SJSA1 (cell line): Measurements from ENCODE around the gene RPUSD4. TPM values are rescaled to one million over a fixed set of nuclear protein-coding genes. Genes with fewer than 3 reads are reported as not detected.

Source experiments
- DNase-seq, 2 experiments: peaks; one replicate each; pipeline ENCODE4 v3.0.0-alpha.2; 2015 to 2020; ENCODE audit warnings: low spot score in 2 of 2, low read depth in 1 of 2
- H3K27ac ChIP-seq: fragments of 250-450 bp; sonication (Bioruptor Pico); 2 replicates; pipeline ENCODE4 v1.5.1; 2020; ENCODE audit warnings: mild to moderate bottlenecking, moderate library complexity
- H3K27me3 ChIP-seq: fragments of 250-450 bp; sonication (Bioruptor Pico); replicated peaks from 2 replicates; pipeline ENCODE4 v1.5.1; 2020; ENCODE audit warnings: mild to moderate bottlenecking, moderate library complexity
- H3K36me3 ChIP-seq: fragments of 250-450 bp; sonication (Bioruptor Pico); 2 replicates; pipeline ENCODE4 v1.5.1; 2020; ENCODE audit warnings: mild to moderate bottlenecking
- H3K4me1 ChIP-seq: fragments of 250-450 bp; sonication (Bioruptor Pico); replicated peaks from 2 replicates; pipeline ENCODE4 v1.6.1; 2021; ENCODE audit warnings: mild to moderate bottlenecking
- H3K4me3 ChIP-seq: fragments of 250-450 bp; sonication (Bioruptor Pico); 2 replicates; pipeline ENCODE4 v1.5.1; 2020; ENCODE audit warnings: mild to moderate bottlenecking
- H3K9me3 ChIP-seq: fragments of 250-450 bp; sonication (Bioruptor Pico); replicated peaks from 2 replicates; pipeline ENCODE4 v1.5.1; 2020; ENCODE audit warnings: mild to moderate bottlenecking
- total RNA-seq: library from RNA; depleted of rRNA; stranded (reverse); fragments of >200 nt; shearing (Covaris generic); gene quantifications from 2 replicates; pipeline ENCODE4 v1.2.3, GENCODE V29; 2014

RPUSD4 gene
- total RNA-seq, 1 experiment from 2014 or later: 17.5 TPM

DNA sequence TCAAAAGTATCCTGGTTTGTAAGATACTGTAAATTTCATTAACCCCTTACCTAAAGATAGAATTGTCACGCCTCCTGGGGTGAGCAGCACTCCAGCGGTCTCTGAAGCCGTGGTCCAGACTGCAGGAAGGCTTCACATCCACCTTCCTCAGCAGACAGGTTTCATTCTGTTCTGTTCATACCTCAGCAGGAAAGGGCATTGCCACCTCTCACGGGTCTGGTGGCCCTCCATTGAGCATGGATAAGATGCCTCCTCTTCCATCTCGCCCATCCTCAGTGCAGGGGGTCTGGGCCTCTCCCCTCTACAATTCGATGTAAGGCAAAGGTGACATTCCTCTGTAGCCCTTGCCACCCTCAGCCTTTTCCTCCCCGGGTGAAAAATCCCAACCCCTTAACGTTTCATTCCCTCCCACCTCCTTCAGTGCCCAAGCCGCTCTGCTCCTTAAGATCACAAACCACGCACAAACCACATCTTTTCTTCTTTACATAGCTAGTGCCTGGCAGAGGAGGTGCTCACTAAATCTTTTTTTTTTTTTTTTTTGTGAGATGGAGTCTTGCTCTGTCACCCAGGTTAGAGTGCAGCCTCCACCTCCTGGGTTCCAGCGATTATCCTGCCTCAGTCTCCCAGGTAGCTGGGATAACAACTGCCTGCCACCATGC lies 28.5 kb downstream of the RPUSD4 start:
- H3K4me1 ChIP-seq: no peaks in the 10 kb centered on the region
- DNase-seq: no peak
- H3K36me3 ChIP-seq: no peaks in the 10 kb centered on the region
- no peak overlapping the region for H3K4me3 ChIP-seq
- H3K9me3 ChIP-seq: no peaks in the 10 kb centered on the region
- H3K27me3 ChIP-seq: no peaks in the 10 kb centered on the region
- no peak overlapping the region for H3K27ac ChIP-seq

DNA sequence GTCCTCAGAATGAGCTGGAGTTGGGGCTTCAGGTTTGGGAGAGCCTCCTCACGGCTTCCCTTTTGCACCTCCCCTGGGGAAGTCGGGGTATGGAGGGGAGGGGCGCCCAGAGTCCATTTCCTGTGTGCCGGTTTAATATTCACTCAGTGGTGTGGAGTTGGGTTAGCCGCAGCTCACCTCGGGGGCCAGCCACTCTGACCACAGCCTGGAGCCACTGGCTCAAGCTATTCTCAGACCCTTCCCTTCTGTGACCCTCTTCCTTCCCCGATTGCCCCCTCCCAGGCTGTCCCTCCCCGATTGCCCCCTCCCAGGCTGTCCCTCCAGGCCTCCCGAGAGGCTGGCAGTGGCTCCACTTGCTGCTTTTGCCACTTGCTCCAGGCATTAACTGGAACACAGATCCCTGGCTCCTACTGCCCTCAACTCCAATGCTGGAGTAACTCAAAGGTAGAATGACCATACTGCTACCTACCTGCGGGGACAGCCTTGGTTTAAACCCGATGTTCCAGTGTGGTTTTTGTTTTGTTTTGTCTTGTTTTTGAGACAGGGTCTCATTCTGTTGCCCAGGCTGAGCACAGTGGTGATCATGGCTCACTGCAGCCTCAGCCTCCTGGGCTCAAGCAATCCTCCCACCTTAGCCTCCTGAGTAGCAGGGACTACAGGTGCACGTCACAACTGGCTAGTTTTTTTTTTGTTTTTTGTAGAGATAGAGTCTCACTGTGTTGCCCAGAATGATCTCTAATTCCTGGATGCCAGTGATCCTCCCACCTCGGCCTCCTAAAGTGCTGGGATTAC lies 29.3 kb downstream of the RPUSD4 start:
- H3K36me3 ChIP-seq: no peaks in the 10 kb centered on the region
- H3K4me3 ChIP-seq: no peak overlapping the region
- DNase-seq: no peak
- H3K4me1 ChIP-seq: no peaks in the 10 kb centered on the region
- no peaks in the 10 kb centered on the region for H3K9me3 ChIP-seq
- no peaks in the 10 kb centered on the region for H3K27me3 ChIP-seq
- no peak overlapping the region for H3K27ac ChIP-seq

DNA sequence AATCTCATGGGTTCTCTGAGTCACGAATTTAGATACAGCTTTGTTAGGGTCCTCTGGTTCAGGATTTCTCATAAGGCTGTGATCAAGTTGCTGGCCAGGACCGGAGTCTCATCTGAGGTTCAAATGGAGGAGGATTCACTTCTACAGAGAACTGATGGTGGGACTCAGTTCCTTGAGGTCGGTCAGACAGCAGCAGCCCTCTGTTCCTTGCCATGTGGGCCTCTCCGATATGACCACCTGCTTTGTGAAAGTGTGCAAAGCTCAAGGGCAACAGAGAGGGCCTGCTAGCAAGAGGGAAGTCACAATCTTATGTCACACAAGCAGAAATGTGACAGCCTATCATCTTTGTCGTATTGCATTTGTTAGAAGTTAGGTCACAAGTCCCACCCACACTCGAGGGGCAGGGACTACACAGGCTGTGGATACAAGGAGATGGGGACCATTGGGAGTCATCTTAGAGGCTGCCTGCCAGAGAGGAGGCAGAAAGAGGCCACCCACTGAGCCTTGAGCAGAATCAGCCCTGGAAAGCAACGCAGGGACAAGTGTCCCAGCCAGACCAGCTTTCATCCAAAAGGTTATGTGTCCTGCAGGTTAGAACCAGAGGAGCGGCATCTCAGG lies 34.5 kb downstream of the RPUSD4 start:
- Histone ChIP-seq H3K4me3 (no peak overlapping the region), H3K27ac (no peak overlapping the region), H3K4me1 (no peaks in the 10 kb centered on the region), H3K27me3 (no peaks in the 10 kb centered on the region; the same call in 1 of the 2 replicates), H3K9me3 (no peaks in the 10 kb centered on the region), H3K36me3 (no peaks in the 10 kb centered on the region)
- no peak for DNase-seq

DNA sequence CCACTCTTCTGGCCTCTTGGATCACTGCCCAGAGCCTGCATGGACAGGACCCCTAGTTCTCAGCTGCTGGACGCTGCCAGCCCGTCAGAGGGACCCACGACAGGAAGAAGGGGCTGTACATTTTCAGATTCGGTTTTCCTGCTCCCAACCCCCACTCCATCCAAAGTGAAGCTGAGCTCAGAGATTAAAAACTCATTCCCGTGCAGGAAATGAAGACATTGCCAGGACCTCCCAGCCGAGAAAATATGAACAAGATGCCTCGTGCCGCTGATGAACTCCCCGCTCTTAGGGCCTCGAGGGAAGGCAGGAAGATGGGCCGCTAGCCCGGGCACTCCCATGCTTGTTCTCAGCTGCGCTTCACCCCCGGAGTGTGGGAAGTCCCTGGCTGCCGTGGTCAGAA lies 36.1 kb downstream of the RPUSD4 start:
- Histone ChIP-seq H3K4me1 (no peaks in the 10 kb centered on the region), H3K36me3 (no peaks in the 10 kb centered on the region), H3K27ac (no peak overlapping the region), H3K9me3 (no peaks in the 10 kb centered on the region), H3K4me3 (no peak overlapping the region), H3K27me3 (no peaks in the 10 kb centered on the region; the same call in 1 of the 2 replicates)
- no peak for DNase-seq

DNA sequence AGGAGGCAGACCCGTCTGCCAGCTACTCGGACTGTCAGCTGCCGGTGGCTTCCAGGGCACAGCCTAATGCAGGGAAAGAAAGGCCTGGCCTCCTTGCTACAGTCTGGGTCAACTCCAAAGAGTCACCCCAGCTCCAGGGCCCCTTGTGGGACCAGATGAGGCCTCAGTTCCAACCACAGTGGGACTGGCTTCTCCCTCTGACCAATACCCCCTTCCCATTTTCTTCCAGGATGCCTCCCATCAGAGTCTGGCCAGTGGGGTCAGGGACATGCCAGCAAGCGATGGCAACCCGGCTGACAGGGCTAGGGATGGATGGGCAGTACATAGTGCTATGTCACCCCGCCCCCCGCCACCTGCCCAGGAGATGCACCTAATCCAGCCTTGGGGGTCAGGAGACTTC lies 36.6 kb downstream of the RPUSD4 start:
- Histone ChIP-seq H3K4me3 (no peak overlapping the region), H3K27ac (no peak overlapping the region), H3K36me3 (no peaks in the 10 kb centered on the region), H3K4me1 (no peaks in the 10 kb centered on the region), H3K27me3 (no peaks in the 10 kb centered on the region; the same call in 1 of the 2 replicates), H3K9me3 (no peaks in the 10 kb centered on the region)
- no peak for DNase-seq

DNA sequence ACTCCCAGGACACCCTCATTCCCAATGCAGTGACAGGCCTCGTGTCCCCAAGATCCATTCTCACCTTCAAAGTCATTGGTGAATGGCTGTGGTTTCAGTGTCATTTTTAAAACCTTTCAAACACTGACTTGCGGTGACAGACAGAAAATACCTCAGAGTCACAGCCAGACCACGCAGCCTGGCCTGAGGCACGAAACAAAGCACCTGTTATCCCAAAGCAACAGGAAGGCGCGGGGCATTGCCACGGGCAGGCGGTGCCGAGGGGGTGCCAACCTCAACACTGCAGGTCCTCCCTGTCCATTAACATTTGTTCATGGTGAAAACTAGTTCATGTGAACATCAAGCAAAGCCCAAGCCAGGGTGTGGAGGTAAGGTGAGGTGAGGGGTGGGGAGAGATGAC lies 38.2 kb downstream of the RPUSD4 start:
- H3K9me3 ChIP-seq: no peaks in the 10 kb centered on the region
- H3K36me3 ChIP-seq: no peaks in the 10 kb centered on the region
- H3K4me1 ChIP-seq: no peaks in the 10 kb centered on the region
- no peak overlapping the region for H3K4me3 ChIP-seq
- no peaks in the 10 kb centered on the region; the same call in 1 of the 2 replicates for H3K27me3 ChIP-seq
- DNase-seq: no peak
- H3K27ac ChIP-seq: no peak overlapping the region

DNA sequence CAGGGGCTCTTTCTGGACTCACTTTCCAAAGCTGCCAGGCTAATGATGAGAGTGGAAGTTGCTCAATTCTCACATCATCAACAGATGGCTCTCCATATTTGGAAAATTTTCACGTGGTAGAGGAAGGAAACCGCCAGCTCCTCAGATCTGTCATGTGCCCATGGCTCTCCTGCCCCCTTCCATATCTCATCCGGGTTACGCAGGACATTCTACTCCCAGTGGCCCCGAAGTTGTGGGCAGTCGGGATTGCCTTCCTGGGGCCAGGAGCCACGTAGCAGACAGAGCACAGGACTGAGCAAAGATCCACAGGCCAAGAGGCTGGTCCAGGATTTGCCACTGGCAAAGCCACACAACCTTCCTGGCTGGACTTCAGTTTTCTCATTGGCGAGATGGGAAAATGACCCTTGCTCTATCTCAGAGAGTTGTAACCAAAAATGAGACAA lies 38.8 kb downstream of the RPUSD4 start:
- no peak overlapping the region for H3K27ac ChIP-seq
- no peaks in the 10 kb centered on the region for H3K36me3 ChIP-seq
- DNase-seq: no peak
- no peaks in the 10 kb centered on the region for H3K4me1 ChIP-seq
- no peak overlapping the region for H3K4me3 ChIP-seq
- no peaks in the 10 kb centered on the region; the same call in 1 of the 2 replicates for H3K27me3 ChIP-seq
- no peaks in the 10 kb centered on the region for H3K9me3 ChIP-seq

DNA sequence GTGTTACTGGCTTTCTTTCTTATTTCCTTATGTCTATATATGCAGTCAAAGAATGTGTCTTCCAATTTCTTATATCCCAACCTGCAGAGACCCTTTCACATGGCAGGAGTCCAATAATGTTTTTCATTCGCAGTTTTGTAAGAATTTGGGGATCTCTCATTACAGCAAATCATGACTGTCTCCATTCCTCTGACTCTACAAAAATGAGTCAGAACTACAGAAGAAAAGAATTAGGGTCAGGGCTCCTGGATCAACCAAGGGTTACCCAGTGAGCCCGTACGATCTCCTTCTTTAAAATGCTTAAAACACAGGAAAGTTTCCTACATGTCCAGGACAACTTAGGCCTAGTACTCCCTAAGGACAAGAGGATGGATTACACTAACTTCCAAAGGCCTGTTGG lies 42.2 kb downstream of the RPUSD4 start:
- H3K27me3 ChIP-seq: no peaks in the 10 kb centered on the region; the same call in 1 of the 2 replicates

DNA sequence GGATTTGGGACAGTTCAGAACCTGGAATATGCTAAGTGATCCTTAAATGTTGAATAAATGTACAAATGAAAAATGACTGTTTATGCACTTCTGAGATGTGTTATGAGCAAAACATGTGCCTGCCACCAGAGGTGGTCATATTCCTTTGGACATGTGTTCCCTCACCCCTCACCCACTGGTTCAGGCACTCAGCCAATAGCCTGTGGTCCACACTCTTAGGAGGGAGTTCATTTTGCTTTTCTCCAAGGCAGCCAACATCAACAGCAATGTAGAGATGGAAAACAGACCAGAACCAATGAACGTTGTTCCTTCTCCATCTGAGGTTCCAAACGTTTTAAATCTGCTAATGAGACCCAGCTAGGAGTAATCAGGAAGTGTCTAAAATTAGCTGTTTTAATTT lies 44.0 kb downstream of the RPUSD4 start:
- no peaks in the 10 kb centered on the region for H3K36me3 ChIP-seq
- H3K4me3 ChIP-seq: no peak overlapping the region
- H3K27ac ChIP-seq: no peak overlapping the region
- no peaks in the 10 kb centered on the region for H3K4me1 ChIP-seq
- no peak for DNase-seq
- no peaks in the 10 kb centered on the region for H3K9me3 ChIP-seq
- H3K27me3 ChIP-seq: no peaks in the 10 kb centered on the region; the same call in 1 of the 2 replicates

More for the DNA sequence above, 42.2 kb downstream of the RPUSD4 start:
- DNase-seq: no peak
- H3K27ac ChIP-seq: no peak overlapping the region
- H3K36me3 ChIP-seq: no peaks in the 10 kb centered on the region
- no peaks in the 10 kb centered on the region for H3K9me3 ChIP-seq
- H3K4me3 ChIP-seq: no peak overlapping the region
- H3K4me1 ChIP-seq: no peaks in the 10 kb centered on the region

DNA sequence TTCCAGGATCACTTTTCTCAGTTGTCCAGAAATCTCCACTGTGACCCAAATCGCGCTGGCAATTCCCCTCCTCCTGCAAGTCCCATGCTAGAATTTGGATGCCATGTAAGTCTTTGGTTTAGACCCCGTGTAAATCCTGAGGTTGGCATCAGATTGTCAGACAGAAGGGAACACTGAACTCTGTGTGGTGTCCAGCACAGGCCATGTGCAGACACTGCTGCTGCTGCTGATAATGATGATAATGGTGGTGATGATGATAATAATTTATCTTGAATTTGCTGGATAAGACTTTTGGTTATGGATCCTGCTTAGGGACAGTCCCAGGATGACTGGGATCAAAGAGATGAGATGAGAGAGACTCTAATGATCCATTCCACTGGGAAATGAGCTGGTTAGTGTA lies 45.0 kb downstream of the RPUSD4 start:
- Histone ChIP-seq H3K9me3 (no peaks in the 10 kb centered on the region), H3K27ac (no peak overlapping the region), H3K27me3 (no peaks in the 10 kb centered on the region), H3K4me3 (no peak overlapping the region), H3K4me1 (no peaks in the 10 kb centered on the region), H3K36me3 (no peaks in the 10 kb centered on the region)
- DNase-seq: no peak

DNA sequence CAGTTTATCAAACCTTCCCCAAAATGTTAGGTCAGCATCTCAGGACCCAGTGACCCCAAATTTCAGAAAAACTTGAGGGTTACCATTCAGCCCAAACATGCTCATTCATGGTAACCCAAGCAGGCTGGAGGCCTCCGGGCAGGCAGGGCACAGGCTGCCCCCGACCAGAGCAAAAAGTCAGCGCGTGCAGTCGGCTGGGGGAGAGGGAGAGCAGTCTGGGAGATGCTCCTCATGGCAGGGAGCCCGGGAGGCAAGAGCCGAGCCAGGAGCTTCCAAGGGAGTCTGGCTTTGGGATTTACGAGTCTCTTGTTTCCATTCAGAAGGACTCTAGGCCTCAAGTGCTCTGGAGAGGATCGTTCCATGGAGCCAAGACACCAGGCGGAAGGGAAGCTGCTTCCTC lies 45.7 kb downstream of the RPUSD4 start:
- H3K4me3 ChIP-seq: no peak overlapping the region
- no peaks in the 10 kb centered on the region for H3K27me3 ChIP-seq
- DNase-seq: no peak
- H3K4me1 ChIP-seq: no peaks in the 10 kb centered on the region
- H3K9me3 ChIP-seq: no peaks in the 10 kb centered on the region
- no peaks in the 10 kb centered on the region for H3K36me3 ChIP-seq
- H3K27ac ChIP-seq: no peak overlapping the region

DNA sequence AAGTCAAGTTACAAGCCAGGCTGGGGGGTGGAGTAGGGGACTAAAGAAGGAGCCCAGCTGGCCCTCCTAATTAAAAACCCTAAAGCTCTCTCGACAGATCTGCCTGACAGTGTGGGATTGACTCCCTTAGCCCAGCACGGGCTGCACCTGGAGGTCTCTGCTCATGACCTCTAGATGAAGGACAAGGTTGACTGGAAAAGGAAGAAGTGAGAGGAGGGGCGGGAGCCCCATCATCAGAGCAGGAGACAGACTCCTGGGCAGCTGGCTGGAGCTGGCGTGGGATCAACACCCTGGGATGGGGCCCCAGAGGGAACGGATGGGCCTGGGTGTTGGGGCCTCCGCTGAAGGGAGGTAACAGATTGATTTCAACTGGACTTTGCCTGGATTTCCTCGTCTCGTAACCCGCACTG lies 46.1 kb downstream of the RPUSD4 start:
- Histone ChIP-seq H3K36me3 (no peaks in the 10 kb centered on the region), H3K9me3 (no peaks in the 10 kb centered on the region), H3K4me1 (no peaks in the 10 kb centered on the region), H3K27ac (no peak overlapping the region), H3K4me3 (no peak overlapping the region), H3K27me3 (no peaks in the 10 kb centered on the region)
- no peak for DNase-seq

DNA sequence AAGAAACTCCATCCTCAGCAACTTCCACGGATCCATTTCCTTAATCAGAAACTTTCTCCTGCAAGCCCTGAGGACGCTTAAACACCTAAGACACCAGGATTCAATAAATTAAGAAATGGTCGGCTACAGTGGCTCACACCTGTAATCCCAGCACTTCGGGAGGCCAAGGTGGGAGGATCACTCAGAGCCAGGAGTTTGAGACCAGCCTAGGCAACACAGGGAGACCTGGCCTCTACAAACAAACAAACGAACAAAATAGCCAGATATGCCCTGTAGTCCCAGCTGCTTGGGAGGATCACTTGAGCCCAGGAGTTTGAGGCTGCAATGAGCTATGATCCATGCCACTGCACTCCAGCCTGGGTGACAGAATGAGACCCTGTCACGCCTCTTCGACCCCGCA lies 46.7 kb downstream of the RPUSD4 start:
- H3K27ac ChIP-seq: no peak overlapping the region
- no peaks in the 10 kb centered on the region for H3K9me3 ChIP-seq
- no peak overlapping the region for H3K4me3 ChIP-seq
- DNase-seq: no peak
- no peaks in the 10 kb centered on the region for H3K36me3 ChIP-seq
- no peaks in the 10 kb centered on the region for H3K4me1 ChIP-seq
- no peaks in the 10 kb centered on the region for H3K27me3 ChIP-seq

DNA sequence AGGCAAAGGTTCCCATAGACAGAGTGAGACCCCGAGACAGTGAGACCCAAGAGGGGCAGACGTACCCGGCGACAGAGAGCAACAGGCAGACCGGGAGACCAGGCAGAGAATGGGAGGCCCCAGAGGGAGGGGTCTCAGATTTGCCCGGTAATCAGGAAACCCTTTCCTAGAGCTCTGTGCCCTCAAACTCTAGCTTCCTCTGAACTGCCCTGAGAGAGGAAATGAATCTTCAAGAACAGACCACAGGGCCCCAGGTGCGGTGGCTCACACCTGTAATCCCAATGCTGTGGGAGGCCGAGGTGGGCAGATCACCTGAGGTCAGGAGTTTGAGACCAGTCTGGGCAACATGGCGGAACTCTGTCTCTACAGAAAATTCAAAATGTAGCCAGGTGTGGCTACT lies 47.7 kb downstream of the RPUSD4 start:
- no peaks in the 10 kb centered on the region for H3K36me3 ChIP-seq
- H3K27ac ChIP-seq: no peak overlapping the region
- no peak for DNase-seq
- no peaks in the 10 kb centered on the region for H3K27me3 ChIP-seq
- no peaks in the 10 kb centered on the region for H3K9me3 ChIP-seq
- H3K4me1 ChIP-seq: no peaks in the 10 kb centered on the region
- no peak overlapping the region for H3K4me3 ChIP-seq
